Esophagus squamous epithelium (tissue), 4 donors: ENCODE data around the gene CLDN20.

Experiments
- CTCF ChIP-seq, 6 experiments: fragments of 450-650 bp in 4 of 6; fragments of 200-600 bp in 2 of 6; sonication (generic) in 2 of 6; IDR thresholded peaks; one replicate each; pipeline ENCODE4 v1.5.1; 2016 to 2019; ENCODE audit warnings: antibody characterized with exemption in 6 of 6, mild to moderate bottlenecking in 4 of 6, moderate library complexity in 4 of 6
- POLR2A ChIP-seq, 4 donors: fragments of 450-650 bp; IDR thresholded peaks; one replicate each; pipeline ENCODE4 v1.6.1; 2017; ENCODE audit warnings: antibody characterized with exemption in 4 of 4, mild to moderate bottlenecking in 4 of 4, moderate library complexity in 3 of 4

- TF ChIP-seq CTCF (IDR thresholded peaks at IDR 0.05) (no peak), POLR2A (IDR thresholded peaks at IDR 0.05) (no peak)
Observed at GRCh38 chr6:155245193-155245592, 18.6 kb upstream of the CLDN20 start.
